Measurements from ENCODE around the gene TBP. TPM values are rescaled to one million over a fixed set of nuclear protein-coding genes. Genes with fewer than 3 reads are reported as not detected.
"Not testable (repeated sequence)": the region's sequence is repeated elsewhere in the genome, so short reads cannot be mapped to it uniquely, and the experiment has no call there.

TBP gene
- total RNA-seq, 2 donors from 2014 or later: 21.6 to 28.0 TPM

DNA sequence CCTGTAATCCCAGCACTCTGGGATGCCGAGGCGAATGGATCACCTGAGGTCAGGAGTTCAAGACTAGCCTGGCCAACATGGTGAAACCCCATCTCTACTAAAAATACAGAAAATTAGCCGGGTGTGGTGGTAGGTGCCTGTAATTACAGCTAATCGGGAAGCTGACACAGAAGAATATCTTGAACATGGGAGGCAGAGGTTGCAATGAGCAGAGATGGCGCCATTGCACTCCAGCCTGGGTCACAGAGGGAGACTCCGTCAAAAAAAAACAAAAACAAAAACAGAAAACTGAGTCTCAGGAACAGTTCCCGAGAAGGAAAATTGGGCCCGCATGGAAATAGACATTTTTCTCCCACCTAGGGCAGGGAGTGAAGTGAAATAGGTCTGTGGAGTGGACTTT, 55.1 kb downstream of the TBP start:
- H3K4me1 ChIP-seq (ENCODE audit: control insufficient read depth, insufficient read depth, low read length); H3K4me3 Mint-ChIP-seq; H3K27ac ChIP-seq (ENCODE audit: low read depth, low read length); H3K9me3 Mint-ChIP-seq; H3K36me3 Mint-ChIP-seq (ENCODE audit: low read depth); H3K9me3 ChIP-seq (ENCODE audit: control insufficient read depth, low read length); H3K27me3 ChIP-seq (ENCODE audit: control insufficient read depth, insufficient read depth, low read length, poor library complexity, severe bottlenecking); H3K4me3 ChIP-seq (ENCODE audit: low read length); H3K4me1 Mint-ChIP-seq; H3K27ac Mint-ChIP-seq; H3K9ac ChIP-seq (ENCODE audit: extremely low read depth, low read length, poor library complexity, severe bottlenecking); H3K36me3 ChIP-seq (ENCODE audit: control insufficient read depth, insufficient read depth, low read length): not testable (repeated sequence)
- TF ChIP-seq CTCF (conservative IDR thresholded peaks at IDR 0.05): peak; percentile 50
- DNase-seq: peak; percentile 63
- H3K27me3 Mint-ChIP-seq (ENCODE audit: insufficient read depth): peaks cover 17% of the 10 kb centered on the region
- WGBS, 2 experiments (ENCODE audit: insufficient coverage in 1 of 2, insufficient read length in 1 of 2): 55 to 90% methylated on average over 3 to 7 of the region's 8 CpGs

GRCh38 chr6:170612256-170612804, 58.2 kb downstream of the TBP start:
- peak overlapping the region; percentile 54 for H3K4me3 Mint-ChIP-seq
- WGBS, 2 experiments (ENCODE audit: insufficient coverage in 1 of 2, insufficient read length in 1 of 2): 3% methylated on average over 7 of the region's 55 CpGs; no CpG with 5 or more reads in 1 of the 2 experiments
- not testable (repeated sequence) for H3K27ac Mint-ChIP-seq

DNA sequence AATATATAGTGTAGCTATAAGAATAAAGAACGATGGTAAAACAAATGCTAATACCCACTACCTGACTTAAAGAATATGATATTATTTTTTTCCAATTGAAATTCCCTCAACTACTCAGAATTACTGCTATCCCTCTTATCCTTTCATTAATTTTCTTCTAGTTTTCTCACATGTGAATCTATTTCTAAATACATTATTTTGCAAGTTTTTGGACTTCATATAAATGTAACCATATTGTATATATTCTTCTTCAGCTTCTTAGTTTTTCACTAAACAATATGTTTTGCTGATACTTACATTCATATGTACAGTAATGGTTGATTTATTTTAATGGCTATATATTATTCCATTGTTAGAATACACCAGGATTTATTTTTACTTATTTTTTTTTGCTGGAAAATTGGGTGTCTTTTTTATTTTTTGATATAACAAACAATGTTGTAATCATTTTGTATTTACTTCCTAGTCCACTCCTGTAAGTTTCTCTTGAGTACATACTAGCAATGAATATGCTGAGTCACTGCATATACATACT, 61.9 kb downstream of the TBP start:
- not testable (repeated sequence) for H3K4me3 Mint-ChIP-seq

More at GRCh38 chr6:170612256-170612804, 58.2 kb downstream of the TBP start:
- H3K9me3 Mint-ChIP-seq; H3K4me1 ChIP-seq (ENCODE audit: control insufficient read depth, insufficient read depth, low read length); H3K9ac ChIP-seq (ENCODE audit: extremely low read depth, low read length, poor library complexity, severe bottlenecking); H3K4me1 Mint-ChIP-seq; H3K27me3 ChIP-seq (ENCODE audit: control insufficient read depth, insufficient read depth, low read length, poor library complexity, severe bottlenecking); H3K27ac ChIP-seq (ENCODE audit: low read depth, low read length); H3K36me3 Mint-ChIP-seq (ENCODE audit: low read depth); H3K4me3 ChIP-seq (ENCODE audit: low read length); H3K36me3 ChIP-seq (ENCODE audit: control insufficient read depth, insufficient read depth, low read length); DNase-seq; H3K9me3 ChIP-seq (ENCODE audit: control insufficient read depth, low read length): not testable (repeated sequence)
- H3K27me3 Mint-ChIP-seq (ENCODE audit: insufficient read depth): peaks cover 17% of the 10 kb centered on the region

More for the DNA sequence above, 61.9 kb downstream of the TBP start:
- H3K9me3 Mint-ChIP-seq; H3K27me3 ChIP-seq (ENCODE audit: control insufficient read depth, insufficient read depth, low read length, poor library complexity, severe bottlenecking); H3K27ac ChIP-seq (ENCODE audit: low read depth, low read length); H3K9me3 ChIP-seq (ENCODE audit: control insufficient read depth, low read length); H3K36me3 ChIP-seq (ENCODE audit: control insufficient read depth, insufficient read depth, low read length); H3K9ac ChIP-seq (ENCODE audit: extremely low read depth, low read length, poor library complexity, severe bottlenecking); H3K4me1 Mint-ChIP-seq; DNase-seq; H3K4me3 ChIP-seq (ENCODE audit: low read length); H3K36me3 Mint-ChIP-seq (ENCODE audit: low read depth); H3K4me1 ChIP-seq (ENCODE audit: control insufficient read depth, insufficient read depth, low read length); H3K27ac Mint-ChIP-seq: not testable (repeated sequence)
- no CpG with 5 or more reads among the region's 1 CpG for WGBS, 2 experiments (ENCODE audit: insufficient coverage in 1 of 2, insufficient read length in 1 of 2)
- H3K27me3 Mint-ChIP-seq (ENCODE audit: insufficient read depth): peaks cover 11% of the 10 kb centered on the region

Other genes with a start within 250 kb of the TBP start
- 10 to 100 TPM; 25.7 to 27.5 TPM for gene FAM120B, start 247.6 kb upstream of the TBP start, total RNA-seq
- gene PSMB1, start 1.1 kb upstream of the TBP start, total RNA-seq: 100 to 1,000 TPM; 239 to 243 TPM
- 10 to 100 TPM; 72.2 to 72.7 TPM for gene PDCD2, start 30.3 kb downstream of the TBP start, total RNA-seq

Data from endodermal cell (in vitro differentiated cells).